ENCODE measurements around the gene ITGAV. TPM values are rescaled to one million over a fixed set of nuclear protein-coding genes. Genes with fewer than 3 reads are reported as not detected.

Gene ITGAV
- total and polyA plus RNA-seq, 2 experiments from 2014 or later: 32.7 to 135 TPM

- H3K4me3 ChIP-seq: no peak overlapping the region
- H3K27me3 ChIP-seq: no peaks in the 10 kb centered on the region
- H2AFZ ChIP-seq: no peak overlapping the region
- no peak overlapping the region for H3K27ac ChIP-seq
- H3K79me2 ChIP-seq: no peaks in the 10 kb centered on the region
- no peaks in the 10 kb centered on the region for H3K9me3 ChIP-seq (ENCODE audit: low read depth)
- no peaks in the 10 kb centered on the region for H3K9me2 ChIP-seq (replicated peaks; ENCODE audit: insufficient read depth)
- H3K4me1 ChIP-seq (ENCODE audit: insufficient read depth): no peaks in the 10 kb centered on the region
- no peaks in the 10 kb centered on the region for H3K36me3 ChIP-seq (replicated peaks; ENCODE audit: insufficient read depth, low read depth)
- H4K20me1 ChIP-seq (ENCODE audit: insufficient read depth, poor library complexity, severe bottlenecking): no peaks in the 10 kb centered on the region
- DNase-seq (ENCODE audit: low spot score): no peak
- 95% methylated on average over 1 of the region's 1 CpG for WGBS (ENCODE audit: low lambda C conversion rate, missing lambda C conversion rate)
- TF ChIP-seq CTCF (IDR thresholded peaks at IDR 0.05; ENCODE audit: poor library complexity): no peak
- no peak for TF ChIP-seq EZH2 (IDR thresholded peaks at IDR 0.05; ENCODE audit: borderline replicate concordance)
- no peak for TF ChIP-seq EZH2phosphoT487 (IDR thresholded peaks at IDR 0.05; ENCODE audit: low read depth, severe bottlenecking, unreplicated experiment)
- H3K4me2 ChIP-seq: no peak overlapping the region
Observed at GRCh38 chr2:186697536-186697935, 107.7 kb downstream of the ITGAV start.

GRCh38 chr2:186699742-186700141, 109.9 kb downstream of the ITGAV start:
- H3K4me2 ChIP-seq: no peak overlapping the region
- no peaks in the 10 kb centered on the region for H3K9me3 ChIP-seq (ENCODE audit: low read depth)
- TF ChIP-seq EZH2phosphoT487 (IDR thresholded peaks at IDR 0.05; ENCODE audit: low read depth, severe bottlenecking, unreplicated experiment): no peak
- TF ChIP-seq CTCF (IDR thresholded peaks at IDR 0.05; ENCODE audit: poor library complexity): no peak
- TF ChIP-seq EZH2 (IDR thresholded peaks at IDR 0.05; ENCODE audit: borderline replicate concordance): no peak
- H4K20me1 ChIP-seq (ENCODE audit: insufficient read depth, poor library complexity, severe bottlenecking): no peaks in the 10 kb centered on the region
- no peak overlapping the region for H3K4me3 ChIP-seq
- no peaks in the 10 kb centered on the region for H3K9me2 ChIP-seq (replicated peaks; ENCODE audit: insufficient read depth)
- H3K27ac ChIP-seq: no peak overlapping the region
- H3K4me1 ChIP-seq (ENCODE audit: insufficient read depth): no peaks in the 10 kb centered on the region
- H3K79me2 ChIP-seq: no peaks in the 10 kb centered on the region
- H2AFZ ChIP-seq: no peak overlapping the region
- no peaks in the 10 kb centered on the region for H3K27me3 ChIP-seq
- H3K36me3 ChIP-seq (replicated peaks; ENCODE audit: insufficient read depth, low read depth): no peaks in the 10 kb centered on the region
- DNase-seq (ENCODE audit: low spot score): no peak

GRCh38 chr2:186702006-186702405, 112.2 kb downstream of the ITGAV start:
- Histone ChIP-seq H3K27ac (no peak overlapping the region), H3K27me3 (no peaks in the 10 kb centered on the region), H2AFZ (no peak overlapping the region), H3K4me3 (no peak overlapping the region), H4K20me1 (ENCODE audit: insufficient read depth, poor library complexity, severe bottlenecking) (no peaks in the 10 kb centered on the region), H3K9me2 (replicated peaks; ENCODE audit: insufficient read depth) (no peaks in the 10 kb centered on the region), H3K4me2 (no peak overlapping the region), H3K36me3 (replicated peaks; ENCODE audit: insufficient read depth, low read depth) (no peaks in the 10 kb centered on the region), H3K9me3 (ENCODE audit: low read depth) (no peaks in the 10 kb centered on the region), H3K4me1 (ENCODE audit: insufficient read depth) (no peaks in the 10 kb centered on the region), H3K79me2 (no peaks in the 10 kb centered on the region)
- 92% methylated on average over 2 of the region's 2 CpGs for WGBS (ENCODE audit: low lambda C conversion rate, missing lambda C conversion rate)
- TF ChIP-seq EZH2phosphoT487 (IDR thresholded peaks at IDR 0.05; ENCODE audit: low read depth, severe bottlenecking, unreplicated experiment) (no peak), CTCF (IDR thresholded peaks at IDR 0.05; ENCODE audit: poor library complexity) (no peak), EZH2 (IDR thresholded peaks at IDR 0.05; ENCODE audit: borderline replicate concordance) (no peak)
- DNase-seq (ENCODE audit: low spot score): no peak

GRCh38 chr2:186702501-186702900, 112.6 kb downstream of the ITGAV start:
- H2AFZ ChIP-seq: no peak overlapping the region
- no peak overlapping the region for H3K4me3 ChIP-seq
- H3K9me3 ChIP-seq (ENCODE audit: low read depth): no peaks in the 10 kb centered on the region
- H3K27me3 ChIP-seq: no peaks in the 10 kb centered on the region
- H3K9me2 ChIP-seq (replicated peaks; ENCODE audit: insufficient read depth): no peaks in the 10 kb centered on the region
- no peak for TF ChIP-seq EZH2phosphoT487 (IDR thresholded peaks at IDR 0.05; ENCODE audit: low read depth, severe bottlenecking, unreplicated experiment)
- no peak for TF ChIP-seq CTCF (IDR thresholded peaks at IDR 0.05; ENCODE audit: poor library complexity)
- TF ChIP-seq EZH2 (IDR thresholded peaks at IDR 0.05; ENCODE audit: borderline replicate concordance): no peak
- H3K4me1 ChIP-seq (ENCODE audit: insufficient read depth): no peaks in the 10 kb centered on the region
- H4K20me1 ChIP-seq (ENCODE audit: insufficient read depth, poor library complexity, severe bottlenecking): no peaks in the 10 kb centered on the region
- DNase-seq (ENCODE audit: low spot score): no peak
- H3K4me2 ChIP-seq: no peak overlapping the region
- 93% methylated on average over 2 of the region's 2 CpGs for WGBS (ENCODE audit: low lambda C conversion rate, missing lambda C conversion rate)
- H3K27ac ChIP-seq: no peak overlapping the region
- no peaks in the 10 kb centered on the region for H3K79me2 ChIP-seq
- no peaks in the 10 kb centered on the region for H3K36me3 ChIP-seq (replicated peaks; ENCODE audit: insufficient read depth, low read depth)

All from hepatocyte (in vitro differentiated cells).